HG02870 (cell line): ENCODE results near the gene RAPGEF2.
"Not testable (repeated sequence)": the region's sequence is repeated elsewhere in the genome, so short reads cannot be mapped to it uniquely, and the experiment has no call there.

Experiments
- ATAC-seq: cut with Tn5 transposase; IDR thresholded peaks from one replicate; pipeline ENCODE4 v1.9.1; 2021; ENCODE audit warnings: mild to moderate bottlenecking, moderate library complexity; ENCODE audit not compliant: unreplicated experiment

RAPGEF2 gene

GRCh38 chr4:159158083-159158617 is 55.3 kb downstream of the RAPGEF2 start:
- no peak for ATAC-seq

- no peak for ATAC-seq
These were observed 56.1 kb downstream of the RAPGEF2 start for GRCh38 chr4:159158985-159159384.

GRCh38 chr4:159159611-159160010 is 56.7 kb downstream of the RAPGEF2 start:
- ATAC-seq, result no peak

- ATAC-seq, result no peak
These were observed 57.4 kb downstream of the RAPGEF2 start for GRCh38 chr4:159160242-159160641.

GRCh38 chr4:159161436-159161835 is 58.6 kb downstream of the RAPGEF2 start:
- ATAC-seq, result not testable (repeated sequence)

GRCh38 chr4:159162576-159162975 is 59.7 kb downstream of the RAPGEF2 start:
- ATAC-seq, result no peak

- ATAC-seq, result no peak
These were observed 60.6 kb downstream of the RAPGEF2 start for GRCh38 chr4:159163521-159163920.

- peak; percentile 66 for ATAC-seq
These were observed 66.8 kb downstream of the RAPGEF2 start for GRCh38 chr4:159169404-159170302.

- no peak for ATAC-seq
These were observed 68.4 kb downstream of the RAPGEF2 start for GRCh38 chr4:159171287-159171686.

GRCh38 chr4:159173886-159174285 is 71.0 kb downstream of the RAPGEF2 start:
- ATAC-seq, result no peak

- no peak for ATAC-seq
These were observed 71.8 kb downstream of the RAPGEF2 start for GRCh38 chr4:159174645-159175084.

- peak; percentile 47 for ATAC-seq
These were observed 72.5 kb downstream of the RAPGEF2 start for GRCh38 chr4:159175085-159175988.

- no peak for ATAC-seq
These were observed 73.1 kb downstream of the RAPGEF2 start for GRCh38 chr4:159175989-159176375.

- peak; percentile 36 for ATAC-seq
These were observed 74.6 kb downstream of the RAPGEF2 start for GRCh38 chr4:159177265-159178150.

- ATAC-seq, result peak; percentile 34
These were observed 75.3 kb downstream of the RAPGEF2 start for GRCh38 chr4:159178151-159178546.

- no peak for ATAC-seq
These were observed 76.4 kb downstream of the RAPGEF2 start for GRCh38 chr4:159178979-159179969.

- not testable (repeated sequence) for ATAC-seq
These were observed 81.2 kb downstream of the RAPGEF2 start for GRCh38 chr4:159183885-159184605.

- peak; percentile 60 for ATAC-seq
These were observed 82.7 kb downstream of the RAPGEF2 start for GRCh38 chr4:159185591-159186023.
